Transverse colon (tissue), 3 donors: ENCODE data around the gene BUD23.
A peak's percentile ranks its signal among the peaks of the same experiment; 100 is the strongest.

Experiments used
- CTCF ChIP-seq, 5 experiments: fragments of 200-600 bp in 3 of 5; fragments of 450-650 bp in 2 of 5; sonication (generic) in 3 of 5; IDR thresholded peaks; 1 replicate in 2 of 5; 2 replicates in 3 of 5; pipeline ENCODE4 v1.5.1; 2016 to 2017; ENCODE audit warnings: antibody characterized with exemption in 5 of 5, inconsistent platforms in 3 of 5, mild to moderate bottlenecking in 2 of 5, moderate library complexity in 1 of 5
- EP300 ChIP-seq: sonication (generic); formaldehyde crosslinking; IDR thresholded peaks from one replicate; pipeline ENCODE4 v1.6.1; 2017; ENCODE audit warnings: antibody characterized with exemption, low read depth
- POLR2A ChIP-seq: fragments of 450-650 bp; IDR thresholded peaks from one replicate; pipeline ENCODE4 v1.6.1; 2016; ENCODE audit warnings: antibody characterized with exemption, mild to moderate bottlenecking, moderate library complexity

GRCh38 chr7:73726083-73726466 is 42.7 kb downstream of the BUD23 start:
- TF ChIP-seq CTCF (IDR thresholded peaks at IDR 0.05) (peak in 1 of 5 experiments; percentile 48), POLR2A (no peak), EP300 (no peak)
